H1 (cell line): ENCODE results near the gene CLPSL2. TPM values are rescaled to one million over a fixed set of nuclear protein-coding genes. Genes with fewer than 3 reads are reported as not detected.

Source experiments
- CTCF ChIA-PET: fragments of 300-600 bp; sonication (Branson Sonifier 250); formaldehyde crosslinking; loops from one replicate; lab custom pipeline; 2021; ENCODE audit not compliant: partially characterized antibody; lab: Charles Lee
- POLR2A ChIA-PET: fragments of 300-600 bp; sonication (Branson Sonifier 250); formaldehyde crosslinking; loops from one replicate; lab custom pipeline; 2021; ENCODE audit warnings: inconsistent platforms; ENCODE audit not compliant: partially characterized antibody; lab: Charles Lee
- DNase-seq, 2 experiments: peaks; one replicate each; pipeline versions ENCODE4 v3.0.0 to v3.0.0-alpha.2; 2010 to 2022; ENCODE audit warnings: low spot score in 2 of 2, low read depth in 1 of 2, mixed read lengths in 1 of 2
- FAIRE-seq: peaks from 2 replicates; lab custom pipeline; 2011; peaks lifted over from hg19 to GRCh38; lab: Jason Lieb, UNC
- H2AFZ ChIP-seq: 2 replicates; pipeline ENCODE4 v1.8.1; 2012; ENCODE audit warnings: low read length, inconsistent platforms
- H2AK5ac ChIP-seq: 2 replicates; pipeline ENCODE4 v1.6.1; 2013; ENCODE audit warnings: low read depth, low read length
- H2BK120ac ChIP-seq: replicated peaks from 2 replicates; pipeline ENCODE3; 2013; ENCODE audit warnings: low read depth, low read length, inconsistent platforms
- H2BK12ac ChIP-seq: 2 replicates; pipeline ENCODE4 v1.6.1; 2013; ENCODE audit warnings: low read depth, low read length
- H2BK15ac ChIP-seq: 2 replicates; pipeline ENCODE4 v1.6.1; 2013; ENCODE audit warnings: low read length
- H2BK20ac ChIP-seq: 2 replicates; pipeline ENCODE4 v1.6.1; 2013; ENCODE audit warnings: low read length
- H2BK5ac ChIP-seq: 2 replicates; pipeline ENCODE4 v1.6.1; 2013; ENCODE audit warnings: low read depth, low read length
- H3K14ac ChIP-seq: 2 replicates; pipeline ENCODE4 v1.6.1; 2013; ENCODE audit warnings: inconsistent platforms; ENCODE audit not compliant: insufficient read length
- H3K18ac ChIP-seq: 2 replicates; pipeline ENCODE4 v1.6.1; 2013; ENCODE audit warnings: low read length; ENCODE audit errors: extremely low read depth
- H3K23ac ChIP-seq: 2 replicates; pipeline ENCODE4 v1.6.1; 2013; ENCODE audit warnings: inconsistent platforms; ENCODE audit not compliant: insufficient read length
- H3K23me2 ChIP-seq: 2 replicates; pipeline ENCODE4 v1.6.1; 2013; ENCODE audit warnings: low read depth, low read length
- H3K27ac ChIP-seq: 2 replicates; pipeline ENCODE4 v1.6.1; 2011; ENCODE audit warnings: low read depth, low read length, inconsistent platforms
- H3K27me3 ChIP-seq, 4 experiments: replicated peaks in 1 of 4; 1 replicate in 1 of 4; 2 replicates in 3 of 4; pipeline versions ENCODE4 v1.6.1 to v1.8.1; 2011 to 2013; ENCODE audit warnings: low read length in 3 of 4, mild to moderate bottlenecking in 3 of 4, inconsistent platforms in 2 of 4, mixed read lengths in 2 of 4, moderate library complexity in 1 of 4; ENCODE audit not compliant: control insufficient read depth in 3 of 4, insufficient read depth in 3 of 4; ENCODE audit errors: extremely low read depth in 1 of 4
- H3K36me3 ChIP-seq, 4 experiments: 2 replicates each; pipeline versions ENCODE4 v1.6.1 to v1.8.1; 2011 to 2013; ENCODE audit warnings: mild to moderate bottlenecking in 4 of 4, low read length in 3 of 4, moderate library complexity in 2 of 4, control low read depth in 1 of 4, inconsistent platforms in 1 of 4; ENCODE audit not compliant: insufficient read depth in 4 of 4, control insufficient read depth in 2 of 4
- H3K4ac ChIP-seq: replicated peaks from 2 replicates; pipeline ENCODE3; 2013; ENCODE audit warnings: low read length, low read depth, mixed read lengths, inconsistent platforms; ENCODE audit not compliant: insufficient read length
- H3K4me1 ChIP-seq, 4 experiments: replicated peaks in 1 of 4; 1 replicate in 1 of 4; 2 replicates in 3 of 4; pipeline versions ENCODE4 v1.6.1 to v1.8.1; 2011 to 2013; ENCODE audit warnings: low read length in 3 of 4, inconsistent platforms in 2 of 4, mixed read lengths in 1 of 4; ENCODE audit not compliant: insufficient read depth in 4 of 4, control insufficient read depth in 3 of 4
- H3K4me2 ChIP-seq, 2 experiments: 2 replicates each; pipeline versions ENCODE4 v1.6.1 to v1.8.1; 2011 to 2013; ENCODE audit warnings: low read depth in 2 of 2, low read length in 2 of 2, control low read depth in 1 of 2, inconsistent platforms in 1 of 2, mild to moderate bottlenecking in 1 of 2; ENCODE audit not compliant: insufficient read depth in 1 of 2
- H3K4me3 ChIP-seq, 4 experiments: fragments of 200-600, 300-600 bp in 1 of 4; sonication (generic), shearing (Covaris generic), sonication (Bioruptor Twin) in 1 of 4; 2 replicates each; pipeline versions ENCODE4 v1.5.1 to v1.8.1; 2011 to 2016; ENCODE audit warnings: low read length in 4 of 4, low read depth in 3 of 4, control low read depth in 2 of 4, inconsistent platforms in 2 of 4, mild to moderate bottlenecking in 2 of 4, mixed read lengths in 1 of 4, moderate library complexity in 1 of 4; ENCODE audit not compliant: insufficient read depth in 2 of 4; ENCODE audit errors: extremely low read depth in 1 of 4
- H3K56ac ChIP-seq: replicated peaks from 2 replicates; pipeline ENCODE3; 2013; ENCODE audit warnings: low read depth, mild to moderate bottlenecking, mixed read lengths, low read length, inconsistent platforms; ENCODE audit not compliant: insufficient read length
- H3K79me1 ChIP-seq: 2 replicates; pipeline ENCODE4 v1.6.1; 2013; ENCODE audit warnings: low read depth, low read length, control low read depth
- H3K79me2 ChIP-seq, 2 experiments: 2 replicates each; pipeline versions ENCODE4 v1.6.1 to v1.8.1; 2012 to 2013; ENCODE audit warnings: low read length in 2 of 2, mild to moderate bottlenecking in 2 of 2, inconsistent platforms in 1 of 2; ENCODE audit not compliant: insufficient read depth in 2 of 2, control insufficient read depth in 1 of 2
- H3K9ac ChIP-seq, 4 experiments: replicated peaks in 1 of 4; 1 replicate in 1 of 4; 2 replicates in 3 of 4; pipeline versions ENCODE4 v1.6.1 to v1.8.1; 2011 to 2013; ENCODE audit warnings: low read depth in 3 of 4, low read length in 3 of 4, control low read depth in 2 of 4, mild to moderate bottlenecking in 2 of 4, moderate library complexity in 2 of 4, inconsistent platforms in 1 of 4; ENCODE audit errors: extremely low read depth in 1 of 4
- H3K9me3 ChIP-seq, 2 experiments: 2 replicates each; pipeline versions ENCODE4 v1.6.1 to v1.8.1; 2012 to 2013; ENCODE audit warnings: mild to moderate bottlenecking in 2 of 2, moderate library complexity in 2 of 2, control low read depth in 1 of 2, inconsistent platforms in 1 of 2, low read depth in 1 of 2, low read length in 1 of 2, mixed read lengths in 1 of 2; ENCODE audit not compliant: insufficient read depth in 2 of 2
- H4K20me1 ChIP-seq, 2 experiments: replicated peaks in 1 of 2; 2 replicates each; pipeline versions ENCODE3 to v1.8.1; 2011 to 2013; ENCODE audit warnings: inconsistent platforms in 2 of 2, low read length in 2 of 2, mild to moderate bottlenecking in 1 of 2; ENCODE audit not compliant: insufficient read depth in 2 of 2, control insufficient read depth in 1 of 2
- H4K5ac ChIP-seq: 2 replicates; pipeline ENCODE4 v1.6.1; 2013; ENCODE audit warnings: low read length, low read depth, mixed read lengths, inconsistent platforms; ENCODE audit not compliant: insufficient read length
- H4K8ac ChIP-seq: 2 replicates; pipeline ENCODE4 v1.8.0; 2013; ENCODE audit warnings: mild to moderate bottlenecking, moderate library complexity, low read length, inconsistent platforms; ENCODE audit not compliant: insufficient read depth; ENCODE audit errors: extremely low read depth
- H4K91ac ChIP-seq: replicated peaks from 2 replicates; pipeline ENCODE3; 2013; ENCODE audit warnings: low read length, mixed read lengths, inconsistent platforms; ENCODE audit not compliant: insufficient read length
- ASH2L ChIP-seq: fragments of 200-600, 300-600 bp; sonication (generic); IDR thresholded peaks from one replicate; pipeline ENCODE4 v1.7.1; 2017; ENCODE audit warnings: low read length
- ATF3 ChIP-seq: IDR thresholded peaks from 2 replicates; pipeline ENCODE4 v1.6.1; 2011; ENCODE audit warnings: low read depth, mild to moderate bottlenecking, low read length; ENCODE audit not compliant: insufficient read depth
- BCL11A ChIP-seq, 2 experiments: IDR thresholded peaks; one replicate each; pipeline ENCODE4 v1.6.1; 2011; ENCODE audit warnings: low read depth in 2 of 2, low read length in 2 of 2, mild to moderate bottlenecking in 2 of 2
- CBX5 ChIP-seq: fragments of 300-800, 300-1000 bp; sonication (generic); IDR thresholded peaks from 2 replicates; pipeline ENCODE4 v1.7.1; 2016; ENCODE audit warnings: antibody characterized with exemption, low read length, low read depth
- E2F6 ChIP-seq: IDR thresholded peaks from 2 replicates; pipeline ENCODE4 v1.6.1; 2012; ENCODE audit warnings: inconsistent platforms
- GTF2F1 ChIP-seq: IDR thresholded peaks from 2 replicates; pipeline ENCODE4 v1.6.1; 2012; ENCODE audit warnings: low read depth, low read length, improper control_type of control experiment, borderline replicate concordance
- PHF8 ChIP-seq: fragments of 200-600 bp; sonication (generic); conservative IDR thresholded peaks from 2 replicates; pipeline ENCODE4 v1.7.1; 2012; ENCODE audit warnings: low read depth, mild to moderate bottlenecking, inconsistent platforms, low read length, moderate library complexity
- SUZ12 ChIP-seq: fragments of 200-600 bp; sonication (generic); IDR thresholded peaks from 2 replicates; pipeline ENCODE4 v1.6.1; 2012; ENCODE audit warnings: mild to moderate bottlenecking, inconsistent platforms, low read length, moderate library complexity, mixed read lengths
- TAF7 ChIP-seq: optimal IDR thresholded peaks from 2 replicates; pipeline ENCODE3; 2011; ENCODE audit warnings: low read depth, mild to moderate bottlenecking, inconsistent platforms, low read length, moderate library complexity, borderline replicate concordance
- TCF12 ChIP-seq: IDR thresholded peaks from 2 replicates; pipeline ENCODE4 v1.6.1; 2011; ENCODE audit warnings: low read depth, mild to moderate bottlenecking, low read length
- WGBS, 2 experiments: shearing (Covaris generic) in 1 of 2; methylation state at CpG; one replicate each; pipeline versions ENCODE4 v1.1.6 to v1.1.7; 2013 to 2015; ENCODE audit warnings: low lambda C conversion rate in 2 of 2, mixed read lengths in 2 of 2, inconsistent platforms in 1 of 2, low coverage in 1 of 2, missing lambda C conversion rate in 1 of 2; ENCODE audit not compliant: insufficient replicate concordance in 2 of 2, insufficient coverage in 1 of 2, insufficient read length in 1 of 2; ENCODE audit errors: extremely low coverage in 1 of 2, missing lambda C conversion rate in 1 of 2; 5-methylcytosine and 5-hydroxymethylcytosine counted together
- polyA plus RNA-seq, 7 experiments: library from polyadenylated mRNA; depleted of rRNA in 3 of 7; stranded (reverse) in 5 of 7; unstranded in 2 of 7; fragments of >200 nt in 5 of 7; fragments of 200-250 nt in 2 of 7; gene quantifications; 1 replicate in 5 of 7; 2 replicates in 1 of 7; 4 replicates in 1 of 7; pipeline versions ENCODE4 v1.2.1 to v1.2.3, GENCODE V29; 2011 to 2013; ENCODE audit warnings: missing spikeins in 2 of 7, mixed read lengths in 2 of 7
- total RNA-seq: library from RNA; stranded (reverse); fragmentation: NEBNext Ultra II Directional; extraction: Animal tissue kit (Norgen Biotek cat#: 25700); gene quantifications from 2 replicates; pipeline ENCODE4 v1.2.1, GENCODE V29; 2021

Gene CLPSL2
- total and polyA plus RNA-seq, 2 of the 8 experiments (the other 6 are each of a cell fraction or from before 2014, with no cell fraction given): 1.4 to 3.4 TPM

GRCh38 chr6:35727231-35727934, 49.0 kb upstream of the CLPSL2 start:
- 4% methylated on average over 29 of the region's 29 CpGs; no CpG with 5 or more reads in 1 of the 2 experiments for WGBS, 2 experiments
- Histone ChIP-seq H3K4me3 (peak overlapping the region; percentile 75 to 92 (median 88)), H2BK20ac (0 out of 2 replicates have a peak overlapping the region, but pooled peaks have one; percentile 87), H3K4ac (no peak overlapping the region), H4K20me1 (no peaks in the 10 kb centered on the region), H3K56ac (peak overlapping the region; percentile 63), H3K18ac (peak overlapping the region; percentile 97), H3K79me1 (no peaks in the 10 kb centered on the region), H4K5ac (peak overlapping the region; percentile 56), H3K23ac (no peak overlapping the region), H2BK120ac (peak overlapping the region; percentile 38), H3K36me3 (no peaks in the 10 kb centered on the region), H3K4me2 (peak overlapping the region; percentile 78 to 99), H3K79me2 (no peaks in the 10 kb centered on the region), H4K8ac (peak overlapping the region; percentile 79), H3K27ac (peak overlapping the region; percentile 59), H2BK5ac (peak overlapping the region; percentile 12), H3K27me3 (peaks cover 0 to 7% (median 1%) of the 10 kb centered on the region in 4 experiments; a peak in 3 of 7 replicates), H2AK5ac (0 out of 2 replicates have a peak overlapping the region, but pooled peaks have one; percentile 82), H2AFZ (peak overlapping the region; percentile 58), H3K4me1 (peaks cover 5 to 36% (median 28%) of the 10 kb centered on the region in 4 experiments), H3K23me2 (peaks cover 22% of the 10 kb centered on the region), H3K9ac (peak overlapping the region; percentile 53 to 82 (median 76)), H4K91ac (peak overlapping the region; percentile 77), H2BK12ac (peak overlapping the region; percentile 7), H2BK15ac (peak overlapping the region; percentile 88), H3K14ac (no peak overlapping the region), H3K9me3 (no peaks in the 10 kb centered on the region)
- ChIA-PET CTCF (interaction anchor here (0.8 to 4.8 kb wide), 5 partner anchors 8 to 205 kb away, joined by 3 to 30 read pairs (median 3); partner anchors contain the start of gene ARMC12), POLR2A (interaction anchor here (0.6 to 3.8 kb wide), 14 partner anchors 9 to 296 kb away, joined by 3 to 23 read pairs (median 4); partner anchors contain the start of genes FKBP5 and TEAD3)
- DNase-seq (peak in 1 of 2 experiments; percentile 81), FAIRE-seq (no peak)
- TF ChIP-seq GTF2F1: no peak
- peak; percentile 40; the same call in 1 of the 2 replicates for TF ChIP-seq SUZ12
- TF ChIP-seq PHF8: 0 out of 2 replicates have a peak, but pooled peaks have one; percentile 54
- TF ChIP-seq ASH2L: peak; percentile 95
- TF ChIP-seq TCF12: no peak
- TF ChIP-seq BCL11A (IDR thresholded peaks at IDR 0.05; ENCODE audit: low read depth in 2 of 2, low read length in 2 of 2): no peak
- peak; percentile 43; the same call in 1 of the 2 replicates for TF ChIP-seq E2F6
- peak; percentile 38; the same call in 1 of the 2 replicates for TF ChIP-seq ATF3
- TF ChIP-seq TAF7: no peak
- no peak for TF ChIP-seq CBX5
